Kidney epithelial cell (primary cell): ENCODE measurements around the gene TPO. TPM values are rescaled to one million over a fixed set of nuclear protein-coding genes. Genes with fewer than 3 reads are reported as not detected.

Experiments used
- DNase-seq: peaks from one replicate; pipeline ENCODE4 v3.0.0-alpha.2; 2010; ENCODE audit warnings: low read depth
- H3K27me3 ChIP-seq: 2 replicates; pipeline ENCODE4 v1.6.0; 2011; ENCODE audit warnings: low read length; ENCODE audit not compliant: control insufficient read depth, insufficient read depth
- H3K36me3 ChIP-seq: 2 replicates; pipeline ENCODE4 v1.5.1; 2011; ENCODE audit warnings: low read length; ENCODE audit not compliant: control insufficient read depth, insufficient read depth
- H3K4me3 ChIP-seq: 2 replicates; pipeline ENCODE4 v1.5.1; 2011; ENCODE audit warnings: low read depth, mild to moderate bottlenecking, control low read depth, low read length
- total RNA-seq: library from RNA; depleted of rRNA; stranded (reverse); fragments of >200 nt; gene quantifications from 2 replicates; pipeline ENCODE4 v1.2.3, GENCODE V29; 2015
- TF ChIP-seq, protein P1 (sequence below): IDR thresholded peaks from 2 replicates; pipeline ENCODE4 v1.5.1; 2011; ENCODE audit warnings: mild to moderate bottlenecking, moderate library complexity, low read length, control low read depth, inconsistent platforms; ENCODE audit not compliant: insufficient read depth, poor library complexity, severe bottlenecking

Gene TPO
- total RNA-seq, 1 donor from 2014 or later = not detected

DNA sequence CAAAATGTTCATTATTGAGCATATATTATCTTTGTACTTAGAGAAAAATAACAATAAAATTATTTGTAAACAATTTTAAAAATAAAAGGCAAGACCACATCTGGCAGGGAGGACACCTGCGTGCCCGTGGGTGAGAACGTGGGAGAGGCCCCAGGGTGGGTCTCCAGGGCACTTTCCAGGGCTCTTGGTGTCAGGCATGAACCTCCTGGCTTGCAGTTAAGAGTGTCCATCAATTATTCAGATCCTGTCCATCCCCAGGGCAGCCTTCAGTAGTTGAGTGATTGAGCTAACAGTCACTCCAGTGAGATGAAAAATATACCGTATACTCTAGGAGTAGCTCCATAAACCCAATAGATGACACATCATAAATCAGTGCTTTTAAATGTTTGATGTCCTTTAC is 49.7 kb downstream of the TPO start:
- no peak for DNase-seq
- no peaks in the 10 kb centered on the region for H3K36me3 ChIP-seq
- H3K4me3 ChIP-seq = no peak overlapping the region
- no peaks in the 10 kb centered on the region for H3K27me3 ChIP-seq
- TF ChIP-seq, protein P1, sequence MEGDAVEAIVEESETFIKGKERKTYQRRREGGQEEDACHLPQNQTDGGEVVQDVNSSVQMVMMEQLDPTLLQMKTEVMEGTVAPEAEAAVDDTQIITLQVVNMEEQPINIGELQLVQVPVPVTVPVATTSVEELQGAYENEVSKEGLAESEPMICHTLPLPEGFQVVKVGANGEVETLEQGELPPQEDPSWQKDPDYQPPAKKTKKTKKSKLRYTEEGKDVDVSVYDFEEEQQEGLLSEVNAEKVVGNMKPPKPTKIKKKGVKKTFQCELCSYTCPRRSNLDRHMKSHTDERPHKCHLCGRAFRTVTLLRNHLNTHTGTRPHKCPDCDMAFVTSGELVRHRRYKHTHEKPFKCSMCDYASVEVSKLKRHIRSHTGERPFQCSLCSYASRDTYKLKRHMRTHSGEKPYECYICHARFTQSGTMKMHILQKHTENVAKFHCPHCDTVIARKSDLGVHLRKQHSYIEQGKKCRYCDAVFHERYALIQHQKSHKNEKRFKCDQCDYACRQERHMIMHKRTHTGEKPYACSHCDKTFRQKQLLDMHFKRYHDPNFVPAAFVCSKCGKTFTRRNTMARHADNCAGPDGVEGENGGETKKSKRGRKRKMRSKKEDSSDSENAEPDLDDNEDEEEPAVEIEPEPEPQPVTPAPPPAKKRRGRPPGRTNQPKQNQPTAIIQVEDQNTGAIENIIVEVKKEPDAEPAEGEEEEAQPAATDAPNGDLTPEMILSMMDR = no peak

- H3K4me3 ChIP-seq = no peak overlapping the region
- TF ChIP-seq, protein P1 = no peak
- H3K36me3 ChIP-seq = no peaks in the 10 kb centered on the region
- DNase-seq = no peak
- H3K27me3 ChIP-seq = no peaks in the 10 kb centered on the region
Measured at GRCh38 chr2:1472350-1472749, 59.1 kb downstream of the TPO start.

- Histone ChIP-seq H3K27me3 (no peaks in the 10 kb centered on the region), H3K4me3 (no peak overlapping the region), H3K36me3 (no peaks in the 10 kb centered on the region)
- DNase-seq = no peak
- TF ChIP-seq, protein P1 = no peak
Measured at GRCh38 chr2:1476617-1477195, 63.4 kb downstream of the TPO start.

DNA sequence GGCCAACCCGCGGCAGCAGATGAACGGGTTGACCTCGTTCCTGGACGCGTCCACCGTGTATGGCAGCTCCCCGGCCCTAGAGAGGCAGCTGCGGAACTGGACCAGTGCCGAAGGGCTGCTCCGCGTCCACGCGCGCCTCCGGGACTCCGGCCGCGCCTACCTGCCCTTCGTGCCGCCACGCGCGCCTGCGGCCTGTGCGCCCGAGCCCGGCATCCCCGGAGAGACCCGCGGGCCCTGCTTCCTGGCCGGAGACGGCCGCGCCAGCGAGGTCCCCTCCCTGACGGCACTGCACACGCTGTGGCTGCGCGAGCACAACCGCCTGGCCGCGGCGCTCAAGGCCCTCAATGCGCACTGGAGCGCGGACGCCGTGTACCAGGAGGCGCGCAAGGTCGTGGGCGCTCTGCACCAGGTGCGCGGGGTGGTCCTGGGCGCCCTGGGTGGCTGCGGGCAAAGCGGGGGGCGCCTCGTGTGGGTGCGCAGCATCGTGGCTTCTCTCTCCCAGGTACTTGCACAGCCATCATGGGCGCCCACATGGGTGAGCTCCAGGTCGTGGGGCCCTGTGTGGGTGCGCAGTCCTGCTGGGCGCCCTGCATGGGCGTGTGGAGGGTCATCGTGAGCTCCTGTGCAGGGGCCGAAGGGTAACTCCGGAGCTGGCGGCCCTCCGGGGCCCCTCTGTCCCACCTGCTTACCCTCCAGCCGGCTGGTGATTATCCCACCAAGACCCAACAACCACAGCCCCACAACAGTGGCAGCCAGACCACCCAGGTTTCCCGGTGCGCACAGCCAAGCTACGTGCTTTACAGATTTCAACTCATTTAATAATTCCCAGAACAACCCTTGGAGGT is 64.2 kb downstream of the TPO start:
- Histone ChIP-seq H3K27me3 (no peaks in the 10 kb centered on the region), H3K36me3 (no peaks in the 10 kb centered on the region), H3K4me3 (no peak overlapping the region)
- no peak for DNase-seq
- TF ChIP-seq, protein P1 = no peak

DNA sequence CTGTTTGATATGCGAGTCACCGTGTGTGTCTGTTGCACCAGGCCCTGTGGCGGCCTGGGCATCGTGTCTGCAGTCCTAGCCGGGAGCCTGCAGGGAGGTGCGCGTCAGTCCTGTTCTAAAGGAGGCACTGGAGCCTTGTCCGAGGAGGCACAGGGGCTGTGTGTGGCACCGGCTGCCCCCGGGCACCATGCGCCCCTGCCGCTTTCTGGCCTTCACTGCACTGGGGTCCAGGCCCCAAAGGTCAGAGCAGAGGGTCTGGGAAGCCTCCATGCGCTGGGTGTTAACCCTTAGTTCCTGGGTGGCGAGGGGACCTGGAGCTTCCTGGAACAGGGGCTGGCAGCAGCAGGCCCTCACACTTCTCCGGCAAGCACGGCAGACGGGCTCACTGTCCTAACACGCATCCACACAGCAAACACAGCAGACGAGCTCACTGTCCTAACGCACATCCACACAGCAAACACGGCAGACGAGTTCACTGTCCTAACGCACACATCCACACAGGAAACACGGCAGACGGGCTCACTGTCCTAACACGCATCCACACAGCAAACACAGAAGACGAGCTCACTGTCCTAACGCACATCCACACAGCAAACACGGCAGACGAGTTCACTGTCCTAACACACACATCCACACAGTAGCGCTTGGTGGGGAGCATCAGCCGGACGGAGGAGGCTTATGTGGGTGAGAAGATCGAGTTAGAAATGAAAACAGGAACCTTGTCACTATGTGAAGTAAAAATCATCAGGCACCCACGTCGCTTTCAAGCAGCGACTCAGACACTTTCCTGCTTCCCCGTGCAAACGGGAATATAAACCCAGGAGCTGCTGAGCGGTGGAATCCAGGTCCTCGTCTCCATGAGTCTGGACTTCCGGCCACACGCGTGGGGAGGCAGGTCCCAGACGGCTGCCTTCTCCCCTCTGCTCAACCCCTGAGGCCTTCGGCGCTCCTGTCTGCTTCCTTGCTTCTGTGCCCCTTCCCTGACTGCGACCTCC is 65.3 kb downstream of the TPO start:
- TF ChIP-seq, protein P1 = no peak
- Histone ChIP-seq H3K27me3 (no peaks in the 10 kb centered on the region), H3K36me3 (no peaks in the 10 kb centered on the region), H3K4me3 (no peak overlapping the region)
- DNase-seq = no peak
